GM08714 (cell line): ENCODE measurements around the gene AGTPBP1.

Source experiments
- H3K4me3 ChIP-seq: fragments of 200-500 bp; sonication (Bioruptor generic); 2 replicates; pipeline ENCODE4 v1.5.1; 2014; ENCODE audit warnings: mild to moderate bottlenecking, low read length, inconsistent platforms
- ZNF274 ChIP-seq: IDR thresholded peaks from 2 replicates; pipeline ENCODE4 v1.6.1; 2012; ENCODE audit warnings: mild to moderate bottlenecking, low read depth, low read length

AGTPBP1 gene

DNA sequence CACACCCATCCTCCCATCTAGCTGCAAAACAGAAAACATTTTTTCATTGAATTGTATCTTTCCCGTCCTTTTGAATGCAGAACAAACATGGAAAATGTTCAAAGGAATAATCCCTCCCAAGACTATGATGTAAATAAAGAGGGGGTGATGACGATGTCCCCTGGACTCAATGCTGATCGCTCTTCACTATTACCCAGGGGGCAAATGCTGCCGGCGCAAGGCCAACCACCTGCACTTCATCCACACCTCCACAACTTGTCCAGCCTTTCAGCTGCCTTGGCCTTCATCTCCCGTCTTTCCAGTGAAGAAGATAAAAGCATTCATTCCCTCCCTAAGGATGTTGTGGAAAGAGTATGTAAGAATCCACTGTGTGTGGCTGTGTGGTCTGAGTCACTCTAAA, 240.3 kb downstream of the AGTPBP1 start:
- H3K4me3 ChIP-seq: no peak overlapping the region
- TF ChIP-seq ZNF274: no peak
